IMR-90 (cell line): ENCODE results near the gene NIT1. TPM values are rescaled to one million over a fixed set of nuclear protein-coding genes. Genes with fewer than 3 reads are reported as not detected.

Experiments used
- ATAC-seq: fragments of 200-7000 bp; cut with Tn5 transposase; 2 replicates; pipeline ENCODE4 v1.9.1; 2020; ENCODE audit warnings: low read depth, mild to moderate bottlenecking, moderate library complexity
- BruUV-seq: library from RNA; stranded (reverse); fragments of 400-500 nt; replicated peaks from 2 replicates; lab custom pipeline; 2021; lab: Mats Ljungman, UMichigan
- CTCF ChIA-PET: fragments of 300-600 bp; formaldehyde crosslinking; extraction: SDS; loops from one replicate; lab custom pipeline; 2021; ENCODE audit warnings: antibody characterized with exemption; lab: Yijun Ruan, JAX
- POLR2A ChIA-PET: fragments of 300-600 bp; sonication (Branson Sonifier 250); formaldehyde crosslinking; loops from one replicate; lab custom pipeline; 2022; ENCODE audit warnings: antibody characterized with exemption; ENCODE audit not compliant: unreplicated experiment; lab: Charles Lee
- DNase-seq: peaks from one replicate; pipeline ENCODE4 v3.0.0; 2013
- H2AFZ ChIP-seq: replicated peaks from 2 replicates; pipeline ENCODE3; 2013; ENCODE audit warnings: low read length, mild to moderate bottlenecking; ENCODE audit not compliant: poor library complexity
- H2AK5ac ChIP-seq: 2 replicates; pipeline ENCODE4 v1.6.1; 2013; ENCODE audit warnings: low read depth, low read length, inconsistent platforms
- H2AK9ac ChIP-seq: replicated peaks from 2 replicates; pipeline ENCODE3; 2013; ENCODE audit warnings: mild to moderate bottlenecking, low read depth, low read length, moderate library complexity; ENCODE audit not compliant: poor library complexity
- H2BK120ac ChIP-seq: 2 replicates; pipeline ENCODE4 v1.6.1; 2013; ENCODE audit warnings: low read depth, low read length, inconsistent platforms
- H2BK15ac ChIP-seq: 3 replicates; pipeline ENCODE4 v1.6.1; 2013; ENCODE audit warnings: low read depth, low read length, inconsistent platforms
- H2BK20ac ChIP-seq: 2 replicates; pipeline ENCODE4 v1.6.1; 2013; ENCODE audit warnings: low read depth, mild to moderate bottlenecking, inconsistent platforms, low read length, moderate library complexity
- H2BK5ac ChIP-seq: 2 replicates; pipeline ENCODE4 v1.6.1; 2013; ENCODE audit warnings: mild to moderate bottlenecking, low read depth, low read length, inconsistent platforms; ENCODE audit not compliant: poor library complexity, severe bottlenecking
- H3K14ac ChIP-seq: replicated peaks from 2 replicates; pipeline ENCODE4 v1.6.1; 2013; ENCODE audit warnings: low read depth, low read length, inconsistent platforms
- H3K18ac ChIP-seq: 2 replicates; pipeline ENCODE4 v1.6.1; 2013; ENCODE audit warnings: low read depth, low read length, control low read depth
- H3K23ac ChIP-seq: 2 replicates; pipeline ENCODE4 v1.6.1; 2013; ENCODE audit warnings: low read depth, low read length, inconsistent platforms
- H3K27ac ChIP-seq: 2 replicates; pipeline ENCODE4 v1.5.1; 2013; ENCODE audit warnings: mild to moderate bottlenecking, control low read depth, low read length; ENCODE audit not compliant: insufficient read depth
- H3K27me3 ChIP-seq: 2 replicates; pipeline ENCODE4 v1.6.1; 2013; ENCODE audit warnings: low read length; ENCODE audit not compliant: control insufficient read depth, insufficient read depth
- H3K36me3 ChIP-seq: 2 replicates; pipeline ENCODE4 v1.6.1; 2013; ENCODE audit warnings: low read length, mixed read lengths; ENCODE audit not compliant: control insufficient read depth, insufficient read depth
- H3K4ac ChIP-seq: 2 replicates; pipeline ENCODE4 v1.6.1; 2013; ENCODE audit warnings: low read depth, low read length, inconsistent platforms
- H3K4me1 ChIP-seq: 2 replicates; pipeline ENCODE4 v1.6.1; 2013; ENCODE audit warnings: low read length, mixed read lengths; ENCODE audit not compliant: control insufficient read depth, insufficient read depth
- H3K4me2 ChIP-seq: 2 replicates; pipeline ENCODE4 v1.6.1; 2013; ENCODE audit warnings: low read depth, mild to moderate bottlenecking, control low read depth, low read length, moderate library complexity
- H3K4me3 ChIP-seq: 2 replicates; pipeline ENCODE4 v1.5.1; 2013; ENCODE audit warnings: low read depth, mild to moderate bottlenecking, control low read depth, low read length, moderate library complexity; ENCODE audit not compliant: insufficient read depth
- H3K56ac ChIP-seq: 2 replicates; pipeline ENCODE4 v1.6.1; 2013; ENCODE audit warnings: low read length, inconsistent platforms; ENCODE audit not compliant: insufficient read depth; ENCODE audit errors: extremely low read depth
- H3K79me1 ChIP-seq, 2 experiments: 2 replicates each; pipeline ENCODE4 v1.6.1; 2013; ENCODE audit warnings: low read length in 2 of 2, inconsistent platforms in 1 of 2, low read depth in 1 of 2
- H3K9ac ChIP-seq: 2 replicates; pipeline ENCODE4 v1.6.1; 2013; ENCODE audit warnings: low read depth, low read length, control low read depth
- H3K9me1 ChIP-seq: 2 replicates; pipeline ENCODE4 v1.6.1; 2013; ENCODE audit warnings: low read length, inconsistent platforms; ENCODE audit not compliant: insufficient read depth
- H3K9me3 ChIP-seq: 2 replicates; pipeline ENCODE4 v1.6.1; 2013; ENCODE audit warnings: low read length; ENCODE audit not compliant: control insufficient read depth, insufficient read depth
- H4K20me1 ChIP-seq: 2 replicates; pipeline ENCODE4 v1.6.1; 2013; ENCODE audit warnings: low read length, inconsistent platforms; ENCODE audit not compliant: insufficient read depth
- H4K5ac ChIP-seq: 2 replicates; pipeline ENCODE4 v1.6.1; 2013; ENCODE audit warnings: mild to moderate bottlenecking, low read depth, low read length, control low read depth
- H4K8ac ChIP-seq, 2 experiments: 2 replicates each; pipeline ENCODE4 v1.6.1; 2013; ENCODE audit warnings: low read depth in 2 of 2, low read length in 2 of 2, control low read depth in 1 of 2, inconsistent platforms in 1 of 2
- H4K91ac ChIP-seq: 2 replicates; pipeline ENCODE4 v1.6.1; 2013; ENCODE audit warnings: low read depth, low read length, inconsistent platforms; ENCODE audit not compliant: insufficient read depth
- RAD21 ChIP-seq: IDR thresholded peaks from 2 replicates; pipeline ENCODE4 v1.6.1; 2012; ENCODE audit warnings: low read length, improper control_type of control experiment
- WGBS, 2 experiments: methylation state at CpG; one replicate each; pipeline versions ENCODE4 v1.1.5 to v1.1.7; 2013; ENCODE audit warnings: missing lambda C conversion rate in 2 of 2; ENCODE audit not compliant: insufficient read length in 1 of 2; ENCODE audit errors: extremely low coverage in 2 of 2; 5-methylcytosine and 5-hydroxymethylcytosine counted together
- dilution Hi-C: fragments of 300-500 bp; cut with HindIII; formaldehyde crosslinking; loops from one replicate; pipeline ENCODE4 v1.14.3; 2018; ENCODE audit warnings: low sequenced_read_pairs; ENCODE audit not compliant: unreplicated experiment
- in situ Hi-C: fragments of 300-500 bp; cut with MboI; formaldehyde crosslinking; loops from 3 replicates; pipeline ENCODE4 v1.14.3; 2019; ENCODE audit warnings: low sequenced_read_pairs, inconsistent platforms, mixed read lengths
- intact Hi-C: fragments of 100-400 bp; cut with micrococcal nuclease; formaldehyde crosslinking; loops from 2 replicates; pipeline ENCODE4 v1.10.0; 2022
- polyA plus RNA-seq, 3 experiments: library from polyadenylated mRNA; depleted of rRNA; stranded (reverse); fragments of >200 nt; gene quantifications; 2 replicates each; pipeline ENCODE4 v1.2.3, GENCODE V29; 2012; ENCODE audit warnings: low replicate concordance in 1 of 3
- total RNA-seq: library from RNA; depleted of rRNA; stranded (reverse); fragments of >200 nt; gene quantifications from 2 replicates; pipeline ENCODE4 v1.2.3, GENCODE V29; 2012

The NIT1 gene
- total and polyA plus RNA-seq, 2 of the 4 experiments (the other 2 are of a cell fraction) = 22.8 to 33.6 TPM

DNA sequence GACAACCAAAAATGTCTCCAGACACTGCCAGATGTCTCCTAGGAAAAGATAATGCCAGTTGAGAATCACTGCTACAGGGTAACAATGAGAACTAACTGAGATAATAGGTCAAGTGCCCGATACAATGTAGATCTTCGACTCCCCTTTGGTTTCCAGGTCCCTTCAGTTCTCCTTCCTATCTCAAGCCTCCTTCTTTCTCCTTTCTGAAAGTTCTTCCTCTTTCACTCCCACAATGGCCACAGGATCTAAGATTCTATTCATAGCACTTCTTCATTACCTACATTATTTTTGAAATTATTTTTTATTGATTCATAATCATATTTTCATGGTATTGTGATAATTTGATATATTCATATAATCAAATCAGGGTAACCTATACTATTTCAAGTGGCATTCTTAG, 6.4 kb upstream of the NIT1 start:
- H2BK15ac ChIP-seq = no peak overlapping the region
- no peak overlapping the region for H3K56ac ChIP-seq
- no peak overlapping the region for H3K4ac ChIP-seq
- no peak overlapping the region for H3K18ac ChIP-seq
- dilution Hi-C loops = no loop called here
- no CpG with 5 or more reads among the region's 2 CpGs for WGBS, 2 experiments
- H4K5ac ChIP-seq = no peak overlapping the region
- H3K9me3 ChIP-seq = no peaks in the 10 kb centered on the region
- no peak for TF ChIP-seq RAD21
- no peak overlapping the region for H3K9ac ChIP-seq
- no peak overlapping the region for H3K4me3 ChIP-seq
- H3K23ac ChIP-seq = no peak overlapping the region
- peaks cover 57% of the 10 kb centered on the region for H4K20me1 ChIP-seq
- intact Hi-C loops = no loop called here
- peaks cover 19% of the 10 kb centered on the region for H3K9me1 ChIP-seq
- H3K79me1 ChIP-seq = peaks cover 11 to 67% of the 10 kb centered on the region in 2 experiments
- no peaks in the 10 kb centered on the region for H3K27me3 ChIP-seq
- no peak overlapping the region for H2BK120ac ChIP-seq
- ChIA-PET CTCF (no interaction called here), POLR2A (no interaction called here)
- no peak overlapping the region for H4K91ac ChIP-seq
- H3K14ac ChIP-seq = no peak overlapping the region
- H3K36me3 ChIP-seq = peaks cover 6% of the 10 kb centered on the region
- H3K4me2 ChIP-seq = no peak overlapping the region
- H3K4me1 ChIP-seq = peaks cover 2% of the 10 kb centered on the region; the same call in 1 of the 2 replicates
- H2AFZ ChIP-seq = no peak overlapping the region
- H4K8ac ChIP-seq = no peak overlapping the region
- no peak overlapping the region for H2AK9ac ChIP-seq
- H2BK5ac ChIP-seq = no peak overlapping the region
- no peak overlapping the region for H2AK5ac ChIP-seq
- ATAC-seq (no peak), DNase-seq (no peak)
- H2BK20ac ChIP-seq = no peak overlapping the region
- no peak overlapping the region for H3K27ac ChIP-seq
- in situ Hi-C loops = no loop called here
- BruUV-seq = no TSS peak
